HG03108 (cell line): ENCODE measurements around the gene CRNN.

Source experiments
- ATAC-seq: cut with Tn5 transposase; IDR thresholded peaks from one replicate; pipeline ENCODE4 v1.9.1; 2021; ENCODE audit warnings: moderate library complexity; ENCODE audit not compliant: unreplicated experiment

CRNN gene

GRCh38 chr1:152426731-152427130 lies 12.7 kb upstream of the CRNN start:
- no peak for ATAC-seq

- no peak for ATAC-seq
Observed at GRCh38 chr1:152419917-152420316, 5.9 kb upstream of the CRNN start.

- no peak for ATAC-seq
Observed at GRCh38 chr1:152415454-152416227, 1.6 kb upstream of the CRNN start.

GRCh38 chr1:152412756-152413155 lies 1.3 kb downstream of the CRNN start:
- ATAC-seq, result no peak

- no peak for ATAC-seq
Observed at GRCh38 chr1:152411134-152411533, 2.9 kb downstream of the CRNN start.

GRCh38 chr1:152410599-152410998 lies 3.5 kb downstream of the CRNN start:
- ATAC-seq, result no peak

- ATAC-seq, result no peak
Observed at GRCh38 chr1:152410028-152410427, 4.0 kb downstream of the CRNN start.

GRCh38 chr1:152408664-152409063 lies 5.4 kb downstream of the CRNN start:
- no peak for ATAC-seq

GRCh38 chr1:152398812-152399698 lies 15.0 kb downstream of the CRNN start:
- ATAC-seq, result no peak

GRCh38 chr1:152397474-152397873 lies 16.6 kb downstream of the CRNN start:
- no peak for ATAC-seq

- ATAC-seq, result no peak
Observed at GRCh38 chr1:152394151-152394550, 19.9 kb downstream of the CRNN start.

- no peak for ATAC-seq
Observed at GRCh38 chr1:152392909-152393308, 21.2 kb downstream of the CRNN start.

- ATAC-seq, result no peak
Observed at GRCh38 chr1:152388889-152389288, 25.2 kb downstream of the CRNN start.

GRCh38 chr1:152386940-152387339 lies 27.1 kb downstream of the CRNN start:
- ATAC-seq, result no peak

- ATAC-seq, result no peak
Observed at GRCh38 chr1:152380932-152381331, 33.1 kb downstream of the CRNN start.

- ATAC-seq, result no peak
Observed at GRCh38 chr1:152374451-152374850, 39.6 kb downstream of the CRNN start.

GRCh38 chr1:152372672-152373071 lies 41.4 kb downstream of the CRNN start:
- no peak for ATAC-seq

GRCh38 chr1:152367436-152367835 lies 46.6 kb downstream of the CRNN start:
- ATAC-seq, result no peak

- no peak for ATAC-seq
Observed at GRCh38 chr1:152359906-152360305, 54.2 kb downstream of the CRNN start, which contains the start of gene FLG2. FLG2 (minus strand) TSS chr1:152360006; CDS start chr1:152358884, 1,122 bp downstream.
